ENCODE data around the gene PDAP1. TPM values are rescaled to one million over a fixed set of nuclear protein-coding genes. Genes with fewer than 3 reads are reported as not detected.
"Not testable (repeated sequence)": the region's sequence is repeated elsewhere in the genome, so short reads cannot be mapped to it uniquely, and the experiment has no call there.

Gene PDAP1
- total RNA-seq, 2 experiments from 2014 or later, result 160 TPM

DNA sequence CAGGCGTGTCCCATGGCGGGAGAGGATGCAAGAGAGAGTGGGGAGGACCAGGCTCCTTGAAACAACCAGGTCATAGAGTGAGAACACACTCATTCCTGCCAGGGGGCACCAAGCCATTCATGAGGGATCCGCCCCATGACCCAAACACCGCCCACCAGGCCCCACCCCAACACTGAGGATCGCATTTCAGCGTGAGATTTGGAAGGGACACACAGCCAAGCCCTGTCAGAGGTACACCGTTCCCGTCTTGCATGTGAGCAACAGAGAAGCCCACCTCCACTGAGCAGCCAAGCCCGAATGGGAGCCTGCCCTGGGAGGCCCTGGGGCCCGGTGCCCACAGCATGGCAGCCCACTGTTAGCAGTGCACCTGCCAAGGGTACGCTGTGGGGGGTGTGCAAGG is 41.8 kb downstream of the PDAP1 start:
- Mint-ChIP-seq H3K4me3 (no peak overlapping the region), H3K27ac (no peak overlapping the region), H3K36me3 (ENCODE audit: low read depth) (peaks cover 26% of the 10 kb centered on the region), H3K9me3 (no peaks in the 10 kb centered on the region), H3K4me1 (ENCODE audit: low read depth) (peaks cover 7% of the 10 kb centered on the region), H3K27me3 (no peaks in the 10 kb centered on the region)
- DNase-seq (no peak), ATAC-seq (no peak)
- TF ChIP-seq CTCF (IDR thresholded peaks at IDR 0.05), result no peak
- ChIA-PET POLR2A (interaction anchor here (1.0 kb wide), 1 partner anchor 14 kb away, joined by 3 read pairs; no protein-coding TSS in a partner anchor), CTCF (interaction anchor here (0.8 kb wide), 1 partner anchor 19 kb away, joined by 7 read pairs; no protein-coding TSS in a partner anchor)
- intact Hi-C loops (cut with micrococcal nuclease), result no loop called here

DNA sequence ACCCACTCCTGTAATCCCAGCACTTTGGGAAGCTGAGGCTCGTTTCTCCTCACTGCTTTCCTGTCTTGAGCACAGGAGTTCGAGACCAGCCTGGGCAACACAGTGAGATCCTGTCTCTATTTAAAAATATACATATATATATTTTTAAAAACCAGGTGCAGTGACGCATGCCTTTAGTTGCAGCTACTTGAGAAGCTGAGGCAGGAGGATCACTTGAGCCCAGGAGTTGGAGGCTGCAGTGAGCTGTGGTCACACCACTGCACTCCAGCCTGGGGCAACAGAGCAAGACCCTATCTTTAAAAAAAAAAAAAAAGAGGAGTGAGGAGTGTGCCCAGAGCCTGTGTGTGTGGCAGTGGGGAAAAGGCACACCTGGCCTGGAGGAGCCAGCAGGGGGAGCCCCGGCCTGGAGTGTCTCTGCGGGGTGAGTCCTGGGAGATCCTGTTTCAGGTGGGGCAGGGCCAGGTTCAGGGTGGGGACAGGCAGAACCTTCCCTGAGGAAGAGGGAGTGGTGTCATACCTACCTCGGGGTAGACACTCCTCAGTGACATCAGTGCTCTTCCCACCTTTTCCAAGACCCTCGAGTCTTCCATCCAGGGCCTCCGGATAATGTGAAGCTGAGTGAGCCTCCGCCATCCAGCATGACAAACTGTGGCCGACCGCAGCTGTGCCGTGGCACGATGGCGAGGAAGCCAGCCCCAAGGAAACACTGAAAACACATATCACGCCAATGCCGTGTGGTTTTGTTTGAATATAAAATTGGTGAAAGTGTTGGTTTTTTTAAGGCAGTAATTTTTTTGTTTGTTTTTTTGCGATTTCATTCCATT is 42.9 kb downstream of the PDAP1 start:
- intact Hi-C loops (cut with micrococcal nuclease), result no loop called here
- Mint-ChIP-seq H3K4me3 (no peak overlapping the region), H3K27ac (no peak overlapping the region), H3K9me3 (no peaks in the 10 kb centered on the region), H3K4me1 (ENCODE audit: low read depth) (peaks cover 10% of the 10 kb centered on the region), H3K27me3 (no peaks in the 10 kb centered on the region), H3K36me3 (ENCODE audit: low read depth) (peaks cover 32% of the 10 kb centered on the region)
- ATAC-seq (peak; percentile 79), DNase-seq (peak; percentile 68)
- CTCF ChIA-PET, result interaction anchor here (0.6 to 2.0 kb wide), 9 partner anchors 9 to 227 kb away, joined by 3 to 9 read pairs (median 5); no protein-coding TSS in a partner anchor
- POLR2A ChIA-PET, result no interaction called here
- peak; percentile 69 for TF ChIP-seq CTCF (IDR thresholded peaks at IDR 0.05)

- H3K9me3 Mint-ChIP-seq, result no peaks in the 10 kb centered on the region
- H3K27ac Mint-ChIP-seq, result no peak overlapping the region
- H3K4me3 Mint-ChIP-seq, result no peak overlapping the region
- no peak for TF ChIP-seq CTCF (IDR thresholded peaks at IDR 0.05)
- CTCF ChIA-PET, result no interaction called here
- intact Hi-C loops (cut with micrococcal nuclease), result no loop called here
- POLR2A ChIA-PET, result no interaction called here
- ATAC-seq (no peak), DNase-seq (no peak)
- H3K36me3 Mint-ChIP-seq (ENCODE audit: low read depth), result peaks cover 36% of the 10 kb centered on the region
- H3K27me3 Mint-ChIP-seq, result no peaks in the 10 kb centered on the region
- peaks cover 3% of the 10 kb centered on the region for H3K4me1 Mint-ChIP-seq (ENCODE audit: low read depth)
Observed at GRCh38 chr7:99363286-99363685, 45.1 kb downstream of the PDAP1 start.

- no peak overlapping the region for H3K27ac Mint-ChIP-seq
- peaks cover 3% of the 10 kb centered on the region for H3K4me1 Mint-ChIP-seq (ENCODE audit: low read depth)
- intact Hi-C loops (cut with micrococcal nuclease), result no loop called here
- TF ChIP-seq CTCF (IDR thresholded peaks at IDR 0.05), result no peak
- no peaks in the 10 kb centered on the region for H3K27me3 Mint-ChIP-seq
- ChIA-PET CTCF (no interaction called here), POLR2A (no interaction called here)
- peaks cover 41% of the 10 kb centered on the region for H3K36me3 Mint-ChIP-seq (ENCODE audit: low read depth)
- no peaks in the 10 kb centered on the region for H3K9me3 Mint-ChIP-seq
- ATAC-seq (no peak), DNase-seq (no peak)
- no peak overlapping the region for H3K4me3 Mint-ChIP-seq
Observed at GRCh38 chr7:99362801-99363200, 45.6 kb downstream of the PDAP1 start.

DNA sequence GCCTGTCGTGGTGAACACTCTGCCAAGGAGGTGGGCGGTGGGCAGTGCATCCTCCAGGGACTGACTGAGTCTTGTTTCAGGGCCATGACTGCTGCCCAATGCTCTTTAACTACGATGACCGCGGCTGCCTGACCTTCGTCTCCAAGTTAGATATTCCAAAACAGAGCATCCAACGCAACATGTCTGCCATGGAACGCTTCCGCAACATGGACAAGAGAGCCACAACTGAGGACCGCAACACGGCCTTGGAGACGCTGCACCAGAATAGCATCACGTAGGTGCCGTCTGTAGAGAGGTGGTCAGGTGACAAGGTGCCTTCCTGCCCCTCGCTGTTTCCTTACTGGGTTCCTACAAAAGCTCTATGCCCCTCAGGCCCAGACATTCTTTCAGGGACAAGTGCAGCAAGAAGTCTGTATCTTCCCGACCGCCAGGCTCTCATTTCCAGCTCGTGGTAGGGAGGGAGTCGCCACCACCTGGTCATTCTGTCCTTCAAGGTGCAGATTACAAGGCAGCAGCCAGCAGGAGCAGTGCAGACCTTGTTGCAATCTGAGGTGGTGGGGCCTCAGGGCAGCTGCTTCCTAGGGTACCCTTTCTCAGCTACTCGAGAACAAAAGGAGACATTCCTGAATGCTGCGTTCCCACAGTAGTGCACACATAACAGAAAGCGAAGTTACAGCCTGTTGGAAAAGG is 48.8 kb downstream of the PDAP1 start:
- Mint-ChIP-seq H3K27me3 (no peaks in the 10 kb centered on the region), H3K36me3 (ENCODE audit: low read depth) (peaks cover 33% of the 10 kb centered on the region), H3K4me1 (ENCODE audit: low read depth) (peaks cover 3% of the 10 kb centered on the region), H3K4me3 (no peak overlapping the region), H3K9me3 (no peaks in the 10 kb centered on the region), H3K27ac (no peak overlapping the region)
- DNase-seq, result no peak
- TF ChIP-seq CTCF (IDR thresholded peaks at IDR 0.05), result no peak
- ChIA-PET POLR2A (interaction anchor here (0.8 to 1.1 kb wide), 2 partner anchors 13 to 32 kb away, joined by 3 read pairs; no protein-coding TSS in a partner anchor), CTCF (no interaction called here)
- no peak for ATAC-seq
- intact Hi-C loops (cut with micrococcal nuclease), result no loop called here

- not testable (repeated sequence) for H3K27ac Mint-ChIP-seq
Observed at GRCh38 chr7:99358521-99358920, 49.9 kb downstream of the PDAP1 start.

More at GRCh38 chr7:99358521-99358920, 49.9 kb downstream of the PDAP1 start:
- H3K4me1 Mint-ChIP-seq (ENCODE audit: low read depth); ATAC-seq; H3K27me3 Mint-ChIP-seq; POLR2A ChIA-PET; H3K9me3 Mint-ChIP-seq; intact Hi-C loops (cut with micrococcal nuclease); H3K4me3 Mint-ChIP-seq; DNase-seq: not testable (repeated sequence)
- peaks cover 36% of the 10 kb centered on the region for H3K36me3 Mint-ChIP-seq (ENCODE audit: low read depth)
- CTCF ChIA-PET, result interaction anchor here (0.6 to 0.7 kb wide), 2 partner anchors 32 to 179 kb away, joined by 3 to 4 read pairs; no protein-coding TSS in a partner anchor
